OCI-M2 (cell line): ENCODE measurements around the gene OR2T4.

Experiments used
- DNase-seq: peaks from one replicate; lab custom pipeline; 2025; ENCODE audit not compliant: unreplicated experiment; lab: John Stamatoyannopoulos, UW

The OR2T4 gene

GRCh38 chr1:248361121-248361715, at the start of gene OR2T4:
OR2T4 (plus strand) TSS chr1:248361665; CDS start chr1:248361665, 0 bp downstream.
- DNase-seq, result no peak

GRCh38 chr1:248316796-248317195, 44.7 kb upstream of the OR2T4 start:
- DNase-seq, result no peak

GRCh38 chr1:248324468-248324867, 37.0 kb upstream of the OR2T4 start, which contains the start of gene OR2M7:
OR2M7 (minus strand) TSS chr1:248324568; CDS start chr1:248324568, 0 bp downstream.
- DNase-seq, result no peak

- DNase-seq, result no peak
These were observed 18.0 kb upstream of the OR2T4 start for GRCh38 chr1:248343451-248343850.

- no peak for DNase-seq
These were observed 13.0 kb upstream of the OR2T4 start, which contains the start of gene OR14C36 for GRCh38 chr1:248348475-248348874. OR14C36 (plus strand) TSS chr1:248348775; CDS start chr1:248348775, 0 bp downstream.

GRCh38 chr1:248359415-248359814, 2.0 kb upstream of the OR2T4 start:
- DNase-seq, result no peak

- no peak for DNase-seq
These were observed 5.1 kb downstream of the OR2T4 start for GRCh38 chr1:248366609-248367008.

- no peak for DNase-seq
These were observed 10.9 kb downstream of the OR2T4 start for GRCh38 chr1:248372394-248372793.

- DNase-seq, result no peak
These were observed 12.3 kb downstream of the OR2T4 start for GRCh38 chr1:248373761-248374160.

- no peak for DNase-seq
These were observed 14.0 kb downstream of the OR2T4 start, which contains the start of gene OR2T6 for GRCh38 chr1:248375446-248375845. OR2T6 (plus strand) TSS chr1:248375746; CDS start chr1:248387609, 11,863 bp downstream.

- DNase-seq, result no peak
These were observed 15.5 kb downstream of the OR2T4 start for GRCh38 chr1:248376916-248377315.

- DNase-seq, result no peak
These were observed 19.4 kb downstream of the OR2T4 start for GRCh38 chr1:248380854-248381253.

- no peak for DNase-seq
These were observed 27.0 kb downstream of the OR2T4 start for GRCh38 chr1:248388426-248388825.

- no peak for DNase-seq
These were observed 31.6 kb downstream of the OR2T4 start for GRCh38 chr1:248393050-248393449.

GRCh38 chr1:248402748-248403147, 41.3 kb downstream of the OR2T4 start, which contains the start of gene OR2T1:
OR2T1 (plus strand) TSS chr1:248403048; CDS start chr1:248406148, 3,100 bp downstream.
- no peak for DNase-seq

GRCh38 chr1:248404024-248404423, 42.6 kb downstream of the OR2T4 start:
- DNase-seq, result no peak

- no peak for DNase-seq
These were observed 45.5 kb downstream of the OR2T4 start for GRCh38 chr1:248406721-248407692.
